DND-41 (cell line): Measurements from ENCODE around the gene AFF3.

Experiments used
- EZH2 ChIP-seq: IDR thresholded peaks from 3 replicates; pipeline ENCODE4 v1.6.1; 2012; ENCODE audit warnings: borderline replicate concordance, low read depth, mild to moderate bottlenecking, moderate library complexity, low read length, inconsistent platforms; ENCODE audit not compliant: severe bottlenecking
- TF ChIP-seq, protein P1 (sequence below): IDR thresholded peaks from 2 replicates; pipeline ENCODE4 v1.5.1; 2012; ENCODE audit warnings: borderline replicate concordance, low read length, moderate library complexity, mild to moderate bottlenecking; ENCODE audit not compliant: poor library complexity, severe bottlenecking; ENCODE audit errors: extremely low read depth

DNA sequence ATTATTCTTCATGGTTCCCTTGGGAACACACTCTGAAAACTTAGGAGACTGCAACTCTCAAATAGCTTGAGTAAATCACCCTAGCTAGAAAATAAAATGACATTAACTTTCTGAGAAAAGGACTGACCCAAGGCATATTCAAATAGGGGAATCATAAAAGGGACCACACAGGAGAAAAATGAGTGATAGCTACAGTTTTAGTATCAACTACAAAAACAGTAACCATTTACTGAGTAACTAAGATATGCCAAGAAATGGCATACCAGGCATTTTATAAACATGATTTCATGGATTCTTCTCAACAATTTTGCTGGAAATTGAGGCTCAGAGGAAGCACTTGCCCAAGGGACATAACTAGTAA is 84.5 kb downstream of the AFF3 start:
- TF ChIP-seq, protein P1, sequence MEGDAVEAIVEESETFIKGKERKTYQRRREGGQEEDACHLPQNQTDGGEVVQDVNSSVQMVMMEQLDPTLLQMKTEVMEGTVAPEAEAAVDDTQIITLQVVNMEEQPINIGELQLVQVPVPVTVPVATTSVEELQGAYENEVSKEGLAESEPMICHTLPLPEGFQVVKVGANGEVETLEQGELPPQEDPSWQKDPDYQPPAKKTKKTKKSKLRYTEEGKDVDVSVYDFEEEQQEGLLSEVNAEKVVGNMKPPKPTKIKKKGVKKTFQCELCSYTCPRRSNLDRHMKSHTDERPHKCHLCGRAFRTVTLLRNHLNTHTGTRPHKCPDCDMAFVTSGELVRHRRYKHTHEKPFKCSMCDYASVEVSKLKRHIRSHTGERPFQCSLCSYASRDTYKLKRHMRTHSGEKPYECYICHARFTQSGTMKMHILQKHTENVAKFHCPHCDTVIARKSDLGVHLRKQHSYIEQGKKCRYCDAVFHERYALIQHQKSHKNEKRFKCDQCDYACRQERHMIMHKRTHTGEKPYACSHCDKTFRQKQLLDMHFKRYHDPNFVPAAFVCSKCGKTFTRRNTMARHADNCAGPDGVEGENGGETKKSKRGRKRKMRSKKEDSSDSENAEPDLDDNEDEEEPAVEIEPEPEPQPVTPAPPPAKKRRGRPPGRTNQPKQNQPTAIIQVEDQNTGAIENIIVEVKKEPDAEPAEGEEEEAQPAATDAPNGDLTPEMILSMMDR: no peak
- TF ChIP-seq EZH2: no peak
